ENCODE results near the gene MAP4K3. TPM values are rescaled to one million over a fixed set of nuclear protein-coding genes. Genes with fewer than 3 reads are reported as not detected.
"Not testable (repeated sequence)": the region's sequence is repeated elsewhere in the genome, so short reads cannot be mapped to it uniquely, and the experiment has no call there.

MAP4K3 gene
- total and polyA plus RNA-seq, 7 donors: 8.0 to 96.8 (median 72.1) TPM

DNA sequence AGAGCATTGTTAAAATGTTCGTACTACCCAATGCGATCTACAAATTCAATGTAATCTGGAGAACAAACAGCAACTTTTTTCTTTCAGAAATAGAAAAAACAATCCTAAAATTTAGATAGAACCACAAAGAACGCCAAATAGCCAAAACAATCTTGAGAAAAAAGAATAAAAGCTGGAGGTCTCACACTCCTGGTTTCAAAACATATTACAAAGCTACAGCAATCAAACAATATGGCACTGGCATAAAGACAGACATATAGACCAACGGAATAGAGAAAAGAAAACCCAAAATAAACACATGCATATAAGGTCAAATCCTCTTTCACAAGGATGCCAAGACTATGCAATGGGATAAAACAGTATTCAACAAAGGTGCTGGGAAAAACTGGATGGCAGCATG, 74.5 kb downstream of the MAP4K3 start:
- WGBS, 2 donors: 95 to 98% methylated on average over 4 of the region's 4 CpGs
- Histone ChIP-seq H3K36me3 (no peaks in the 10 kb centered on the region), H3K27me3 (no peaks in the 10 kb centered on the region), H3K4me3 (no peak overlapping the region), H3K9me3 (peaks cover 0 to 18% (median 3%) of the 10 kb centered on the region in 4 donors), H3K4me1 (no peaks in the 10 kb centered on the region), H3K27ac (no peak overlapping the region)
- intact Hi-C loops (cut with DNase I): no loop called here
- DNase-seq: no peak
- TF ChIP-seq EP300 (IDR thresholded peaks at IDR 0.05): no peak
- no peak for TF ChIP-seq POLR2AphosphoS5 (IDR thresholded peaks at IDR 0.05)
- no peak for TF ChIP-seq POLR2A (IDR thresholded peaks at IDR 0.05)
- TF ChIP-seq, protein P1, sequence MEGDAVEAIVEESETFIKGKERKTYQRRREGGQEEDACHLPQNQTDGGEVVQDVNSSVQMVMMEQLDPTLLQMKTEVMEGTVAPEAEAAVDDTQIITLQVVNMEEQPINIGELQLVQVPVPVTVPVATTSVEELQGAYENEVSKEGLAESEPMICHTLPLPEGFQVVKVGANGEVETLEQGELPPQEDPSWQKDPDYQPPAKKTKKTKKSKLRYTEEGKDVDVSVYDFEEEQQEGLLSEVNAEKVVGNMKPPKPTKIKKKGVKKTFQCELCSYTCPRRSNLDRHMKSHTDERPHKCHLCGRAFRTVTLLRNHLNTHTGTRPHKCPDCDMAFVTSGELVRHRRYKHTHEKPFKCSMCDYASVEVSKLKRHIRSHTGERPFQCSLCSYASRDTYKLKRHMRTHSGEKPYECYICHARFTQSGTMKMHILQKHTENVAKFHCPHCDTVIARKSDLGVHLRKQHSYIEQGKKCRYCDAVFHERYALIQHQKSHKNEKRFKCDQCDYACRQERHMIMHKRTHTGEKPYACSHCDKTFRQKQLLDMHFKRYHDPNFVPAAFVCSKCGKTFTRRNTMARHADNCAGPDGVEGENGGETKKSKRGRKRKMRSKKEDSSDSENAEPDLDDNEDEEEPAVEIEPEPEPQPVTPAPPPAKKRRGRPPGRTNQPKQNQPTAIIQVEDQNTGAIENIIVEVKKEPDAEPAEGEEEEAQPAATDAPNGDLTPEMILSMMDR (IDR thresholded peaks at IDR 0.05): no peak

DNA sequence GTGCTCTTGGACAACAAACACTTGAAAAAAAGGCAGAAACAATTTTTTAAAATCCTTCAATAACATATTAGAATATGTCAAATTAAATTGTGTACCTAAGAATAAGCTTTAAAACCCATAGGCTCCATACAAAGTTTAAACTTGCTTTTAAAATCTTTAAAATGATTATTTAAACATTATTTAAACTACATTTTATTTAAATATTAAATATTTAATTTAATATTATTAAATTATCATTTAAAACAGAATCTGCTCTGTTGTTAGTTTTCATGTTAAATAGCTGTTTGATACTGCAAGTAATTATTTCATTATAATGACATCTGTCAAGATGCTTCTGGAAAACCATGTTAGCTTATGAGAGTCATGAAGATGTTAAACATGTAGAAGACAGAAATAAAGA, 75.6 kb downstream of the MAP4K3 start:
- intact Hi-C loops (cut with DNase I): no loop called here
- no peak overlapping the region for H3K27ac ChIP-seq

DNA sequence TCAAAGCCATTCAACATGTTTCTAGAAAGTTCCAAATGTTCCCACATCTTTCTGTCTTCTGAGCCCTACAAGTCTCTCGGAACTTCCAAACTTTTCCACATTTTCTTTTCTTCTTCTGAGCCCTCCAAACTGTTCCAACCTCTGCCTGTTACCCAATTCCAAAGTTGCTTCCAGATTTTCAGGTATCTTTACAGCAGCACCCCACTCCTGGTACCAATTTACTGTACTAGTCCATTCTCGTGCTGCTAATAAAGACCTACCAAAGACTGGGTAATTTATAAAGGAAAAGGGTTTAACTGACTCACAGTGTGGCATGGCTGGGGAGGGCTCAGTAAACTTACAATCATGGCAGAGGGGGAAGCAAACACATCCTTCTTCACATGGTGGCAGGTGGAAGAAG, 76.7 kb downstream of the MAP4K3 start:
- H3K36me3 ChIP-seq; intact Hi-C loops (cut with DNase I); H3K27ac ChIP-seq; H3K4me3 ChIP-seq; DNase-seq; H3K27me3 ChIP-seq: not testable (repeated sequence)
- 97 to 98% methylated on average over 2 of the region's 2 CpGs for WGBS, 2 donors
- peaks cover 0 to 18% (median 3%) of the 10 kb centered on the region in 4 donors for H3K9me3 ChIP-seq
- peaks cover 0 to 10% (median 3%) of the 10 kb centered on the region in 4 donors for H3K4me1 ChIP-seq

More for the DNA sequence above, 75.6 kb downstream of the MAP4K3 start:
- no peak for DNase-seq
- H3K36me3 ChIP-seq: no peaks in the 10 kb centered on the region
- peaks cover 0 to 18% (median 3%) of the 10 kb centered on the region in 4 donors for H3K9me3 ChIP-seq
- no peaks in the 10 kb centered on the region for H3K27me3 ChIP-seq
- H3K4me3 ChIP-seq: no peak overlapping the region
- TF ChIP-seq POLR2A (IDR thresholded peaks at IDR 0.05) (no peak), EP300 (IDR thresholded peaks at IDR 0.05) (no peak), POLR2AphosphoS5 (IDR thresholded peaks at IDR 0.05) (no peak)
- TF ChIP-seq, protein P1 (IDR thresholded peaks at IDR 0.05): no peak
- peaks cover 0 to 6% (median 3%) of the 10 kb centered on the region in 4 donors for H3K4me1 ChIP-seq

DNA sequence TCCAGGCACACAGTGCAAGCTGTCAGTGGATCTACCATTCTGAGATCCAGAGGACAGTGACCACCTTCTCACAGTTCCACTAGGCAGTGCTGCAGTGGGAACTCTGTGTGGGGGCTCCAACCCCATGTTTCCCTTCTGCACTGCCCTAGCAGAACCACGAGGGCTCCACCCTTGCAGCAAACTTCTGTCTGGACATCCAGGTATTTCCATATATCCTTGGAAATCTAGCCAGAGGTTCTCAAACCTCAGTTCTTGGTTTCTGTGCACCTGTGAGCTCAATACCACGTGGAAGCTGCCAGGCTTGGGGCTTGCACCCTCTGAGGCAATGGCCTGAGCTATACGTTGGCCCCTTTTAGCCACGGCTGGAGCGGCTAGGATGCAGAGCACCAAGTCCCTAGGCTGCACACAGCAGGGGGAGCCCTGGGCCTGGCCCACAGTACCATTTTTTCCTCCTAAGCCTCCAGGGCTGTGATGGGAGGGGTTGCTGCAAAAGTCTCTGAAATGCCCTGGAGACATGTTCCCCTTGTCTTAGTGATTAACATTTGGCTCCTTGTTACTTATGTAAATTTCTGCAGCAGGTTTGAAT, 77.5 kb downstream of the MAP4K3 start:
- TF ChIP-seq EP300 (IDR thresholded peaks at IDR 0.05) (no peak), POLR2AphosphoS5 (IDR thresholded peaks at IDR 0.05) (no peak), POLR2A (IDR thresholded peaks at IDR 0.05) (no peak)
- TF ChIP-seq, protein P1 (IDR thresholded peaks at IDR 0.05): no peak
- Histone ChIP-seq H3K4me1 (peaks cover 0 to 10% (median 3%) of the 10 kb centered on the region in 4 donors), H3K36me3 (peaks cover 0 to 5% (median 0%) of the 10 kb centered on the region in 4 donors), H3K9me3 (peaks cover 0 to 18% (median 3%) of the 10 kb centered on the region in 4 donors), H3K27me3 (no peaks in the 10 kb centered on the region), H3K4me3 (no peak overlapping the region), H3K27ac (no peak overlapping the region)
- WGBS, 2 donors: 96 to 97% methylated on average over 5 of the region's 5 CpGs
- no peak for DNase-seq
- intact Hi-C loops (cut with DNase I): no loop called here

DNA sequence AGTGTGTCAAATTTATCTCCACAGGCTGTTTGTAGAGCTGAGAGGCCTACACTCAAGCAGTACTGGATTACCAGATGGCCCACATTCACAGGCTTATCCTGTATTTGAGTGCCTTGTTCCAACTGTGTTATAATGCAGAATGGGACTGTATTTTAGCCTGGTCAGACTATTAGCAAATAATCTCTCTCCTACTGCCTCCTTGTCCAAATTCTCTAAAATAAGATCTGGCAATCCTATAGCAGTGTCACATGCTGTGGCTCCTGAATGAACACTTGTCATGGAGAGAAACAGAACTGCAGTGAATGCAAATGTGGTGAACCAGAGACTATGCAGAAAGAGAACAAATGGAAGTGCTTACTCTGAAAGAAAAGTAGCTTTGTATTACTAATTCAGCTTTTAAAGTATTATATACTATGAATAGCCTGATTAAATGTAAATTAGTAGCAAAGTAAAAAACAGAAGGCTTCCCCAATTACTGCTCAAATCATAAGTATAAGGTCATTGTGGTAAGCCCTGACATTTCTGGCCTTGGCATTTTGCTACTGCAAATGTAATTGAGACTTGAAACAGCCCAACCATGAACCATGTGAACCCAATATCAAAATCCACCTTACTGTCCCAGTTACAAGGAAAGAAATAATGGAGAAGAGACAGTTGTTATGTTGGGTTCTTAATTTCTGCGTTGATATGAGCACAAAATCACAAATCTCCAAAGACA, 80.0 kb downstream of the MAP4K3 start:
- no peak for DNase-seq
- TF ChIP-seq POLR2A (IDR thresholded peaks at IDR 0.05) (no peak), EP300 (IDR thresholded peaks at IDR 0.05) (no peak), POLR2AphosphoS5 (IDR thresholded peaks at IDR 0.05) (no peak)
- TF ChIP-seq, protein P1 (IDR thresholded peaks at IDR 0.05): no peak
- Histone ChIP-seq H3K27ac (no peak overlapping the region), H3K27me3 (no peaks in the 10 kb centered on the region), H3K9me3 (peaks cover 0 to 18% (median 3%) of the 10 kb centered on the region in 4 donors), H3K4me3 (no peak overlapping the region), H3K36me3 (peaks cover 0 to 7% (median 0%) of the 10 kb centered on the region in 4 donors), H3K4me1 (peaks cover 0 to 10% (median 3%) of the 10 kb centered on the region in 4 donors)
- 92 to 95% methylated on average over 1 of the region's 1 CpG for WGBS, 2 donors
- intact Hi-C loops (cut with DNase I): no loop called here
